ENCODE data around the gene ATP10B. TPM values are rescaled to one million over a fixed set of nuclear protein-coding genes. Genes with fewer than 3 reads are reported as not detected.

ATP10B gene
- total RNA-seq, 5 donors from 2014 or later (not counting 1 experiment from before 2014, with no cell fraction given): 0.07 to 0.12 (median 0.09) TPM; not detected in 2

DNA sequence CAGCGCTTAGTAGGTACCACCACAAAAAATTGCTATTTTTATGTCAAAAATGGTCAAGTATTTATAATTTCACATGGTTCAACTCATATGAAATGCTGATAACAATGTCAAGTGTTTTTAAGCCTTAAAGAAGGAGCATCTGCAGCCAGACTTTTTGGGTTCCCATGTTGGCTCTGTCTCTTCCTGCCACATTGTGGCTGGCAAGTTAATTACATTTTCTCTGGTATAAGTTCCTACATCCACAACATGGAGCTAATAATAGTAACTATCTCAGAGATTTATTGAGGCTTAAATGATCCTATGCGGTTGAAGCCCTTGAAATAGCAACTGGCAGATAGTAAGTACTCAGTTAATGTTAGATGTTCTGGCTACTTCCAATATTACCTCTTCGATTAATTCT, 5.4 kb downstream of the ATP10B start:
- Mint-ChIP-seq H3K9me3 (no peaks in the 10 kb centered on the region), H3K4me1 (no peaks in the 10 kb centered on the region), H3K27ac (no peak overlapping the region), H3K27me3 (no peaks in the 10 kb centered on the region), H3K4me3 (no peak overlapping the region), H3K36me3 (no peaks in the 10 kb centered on the region)
- WGBS (ENCODE audit: insufficient coverage): no CpG with 5 or more reads among the region's 3 CpGs
- Histone ChIP-seq H3K27me3 (replicated peaks in 1 of 2; ENCODE audit: control insufficient read depth in 2 of 2, extremely low read depth in 1 of 2, insufficient read depth in 2 of 2, low read length in 1 of 2) (no peaks in the 10 kb centered on the region), H3K4me1 (ENCODE audit: control insufficient read depth in 1 of 2, extremely low read depth in 1 of 2, insufficient read depth in 2 of 2, low read length in 2 of 2) (no peaks in the 10 kb centered on the region), H3K27ac (ENCODE audit: low read length) (no peak overlapping the region), H3K4me3 (ENCODE audit: control insufficient read depth in 1 of 2, extremely low read depth in 1 of 2, low read length in 1 of 2) (no peak overlapping the region), H3K9me3 (no peaks in the 10 kb centered on the region), H3K36me3 (ENCODE audit: control insufficient read depth in 2 of 2, extremely low read depth in 1 of 2, insufficient read depth in 1 of 2, low read length in 1 of 2) (no peaks in the 10 kb centered on the region)
- POLR2A ChIA-PET: no interaction called here
- CTCF ChIA-PET: interaction anchor here in 1 of 2 donors (1.4 kb wide), 1 partner anchor 407 kb away, joined by 4 read pairs; no protein-coding TSS in a partner anchor
- DNase-seq: no peak
- ATAC-seq (replicated peaks in 1 of 4): no peak

GRCh38 chr5:160844177-160844576, 7.8 kb downstream of the ATP10B start:
- H3K27ac Mint-ChIP-seq: no peak overlapping the region
- Histone ChIP-seq H3K4me1 (ENCODE audit: control insufficient read depth in 1 of 2, extremely low read depth in 1 of 2, insufficient read depth in 2 of 2, low read length in 2 of 2) (no peaks in the 10 kb centered on the region), H3K27me3 (replicated peaks in 1 of 2; ENCODE audit: control insufficient read depth in 2 of 2, extremely low read depth in 1 of 2, insufficient read depth in 2 of 2, low read length in 1 of 2) (no peaks in the 10 kb centered on the region), H3K9me3 (no peaks in the 10 kb centered on the region), H3K27ac (ENCODE audit: low read length) (no peak overlapping the region), H3K4me3 (ENCODE audit: control insufficient read depth in 1 of 2, extremely low read depth in 1 of 2, low read length in 1 of 2) (no peak overlapping the region), H3K36me3 (ENCODE audit: control insufficient read depth in 2 of 2, extremely low read depth in 1 of 2, insufficient read depth in 1 of 2, low read length in 1 of 2) (no peaks in the 10 kb centered on the region)
- no CpG with 5 or more reads among the region's 2 CpGs for WGBS (ENCODE audit: insufficient coverage)
- CTCF ChIA-PET: interaction anchor here in 1 of 2 donors (0.7 kb wide), 1 partner anchor 9 kb away, joined by 3 read pairs; no protein-coding TSS in a partner anchor
- POLR2A ChIA-PET: no interaction called here
- H3K36me3 Mint-ChIP-seq: no peaks in the 10 kb centered on the region
- no peak for DNase-seq
- no peaks in the 10 kb centered on the region for H3K4me1 Mint-ChIP-seq
- no peaks in the 10 kb centered on the region for H3K27me3 Mint-ChIP-seq
- H3K4me3 Mint-ChIP-seq: no peak overlapping the region
- H3K9me3 Mint-ChIP-seq: no peaks in the 10 kb centered on the region
- no peak for ATAC-seq (replicated peaks in 1 of 4)

DNA sequence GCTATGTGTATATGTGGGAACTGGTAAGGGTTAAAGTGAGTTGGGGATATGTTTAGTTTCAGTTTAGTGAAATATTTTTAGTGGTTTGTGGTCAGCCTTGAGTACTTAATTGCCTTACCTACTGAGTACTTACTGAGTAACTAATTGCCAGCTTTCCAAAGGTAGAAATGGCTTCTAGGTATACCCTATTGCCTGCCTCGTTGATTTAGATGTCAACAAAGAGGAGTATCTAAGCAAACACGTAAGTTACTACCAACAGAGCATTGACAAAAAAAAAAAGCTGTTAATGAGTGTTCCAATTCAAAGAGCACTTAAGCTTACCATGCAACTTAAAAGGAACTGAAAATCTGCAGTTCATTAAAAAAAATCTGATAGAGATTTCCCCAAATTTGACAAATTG, 8.8 kb downstream of the ATP10B start:
- H3K27ac Mint-ChIP-seq: no peak overlapping the region
- Histone ChIP-seq H3K4me3 (ENCODE audit: control insufficient read depth in 1 of 2, extremely low read depth in 1 of 2, low read length in 1 of 2) (no peak overlapping the region), H3K4me1 (ENCODE audit: control insufficient read depth in 1 of 2, extremely low read depth in 1 of 2, insufficient read depth in 2 of 2, low read length in 2 of 2) (no peaks in the 10 kb centered on the region), H3K9me3 (no peaks in the 10 kb centered on the region), H3K27me3 (replicated peaks in 1 of 2; ENCODE audit: control insufficient read depth in 2 of 2, extremely low read depth in 1 of 2, insufficient read depth in 2 of 2, low read length in 1 of 2) (no peaks in the 10 kb centered on the region), H3K27ac (ENCODE audit: low read length) (no peak overlapping the region), H3K36me3 (ENCODE audit: control insufficient read depth in 2 of 2, extremely low read depth in 1 of 2, insufficient read depth in 1 of 2, low read length in 1 of 2) (no peaks in the 10 kb centered on the region)
- 33% methylated on average over 1 of the region's 2 CpGs for WGBS (ENCODE audit: insufficient coverage)
- DNase-seq: no peak
- no peaks in the 10 kb centered on the region for H3K36me3 Mint-ChIP-seq
- no peak overlapping the region for H3K4me3 Mint-ChIP-seq
- H3K4me1 Mint-ChIP-seq: no peaks in the 10 kb centered on the region
- POLR2A ChIA-PET: no interaction called here
- CTCF ChIA-PET: interaction anchor here (0.6 to 0.7 kb wide), 2 partner anchors 10 to 653 kb away, joined by 3 to 5 read pairs; no protein-coding TSS in a partner anchor
- no peaks in the 10 kb centered on the region for H3K27me3 Mint-ChIP-seq
- ATAC-seq (replicated peaks in 1 of 4): no peak
- H3K9me3 Mint-ChIP-seq: no peaks in the 10 kb centered on the region

- no peak overlapping the region for H3K27ac ChIP-seq (ENCODE audit: low read length)
- no peaks in the 10 kb centered on the region for H3K4me1 Mint-ChIP-seq
- WGBS (ENCODE audit: insufficient coverage): no CpG with 5 or more reads among the region's 3 CpGs
- H3K36me3 ChIP-seq (ENCODE audit: control insufficient read depth in 2 of 2, extremely low read depth in 1 of 2, insufficient read depth in 1 of 2, low read length in 1 of 2): no peaks in the 10 kb centered on the region
- H3K9me3 Mint-ChIP-seq: peaks cover 5 to 9% (median 7%) of the 10 kb centered on the region in 3 donors
- ChIA-PET CTCF (no interaction called here), POLR2A (no interaction called here)
- H3K36me3 Mint-ChIP-seq: no peaks in the 10 kb centered on the region
- H3K4me1 ChIP-seq (ENCODE audit: control insufficient read depth in 1 of 2, extremely low read depth in 1 of 2, insufficient read depth in 2 of 2, low read length in 2 of 2): no peaks in the 10 kb centered on the region
- no peak overlapping the region for H3K4me3 ChIP-seq (ENCODE audit: control insufficient read depth in 1 of 2, extremely low read depth in 1 of 2, low read length in 1 of 2)
- ATAC-seq (replicated peaks in 1 of 4): no peak
- H3K27me3 Mint-ChIP-seq: peaks cover 0 to 3% of the 10 kb centered on the region in 2 donors
- no peaks in the 10 kb centered on the region for H3K27me3 ChIP-seq (replicated peaks in 1 of 2; ENCODE audit: control insufficient read depth in 2 of 2, extremely low read depth in 1 of 2, insufficient read depth in 2 of 2, low read length in 1 of 2)
- no peak overlapping the region for H3K4me3 Mint-ChIP-seq
- H3K27ac Mint-ChIP-seq: no peak overlapping the region
- no peak for DNase-seq
- H3K9me3 ChIP-seq: no peaks in the 10 kb centered on the region
Observed at GRCh38 chr5:160837749-160838593, 14.0 kb downstream of the ATP10B start.

DNA sequence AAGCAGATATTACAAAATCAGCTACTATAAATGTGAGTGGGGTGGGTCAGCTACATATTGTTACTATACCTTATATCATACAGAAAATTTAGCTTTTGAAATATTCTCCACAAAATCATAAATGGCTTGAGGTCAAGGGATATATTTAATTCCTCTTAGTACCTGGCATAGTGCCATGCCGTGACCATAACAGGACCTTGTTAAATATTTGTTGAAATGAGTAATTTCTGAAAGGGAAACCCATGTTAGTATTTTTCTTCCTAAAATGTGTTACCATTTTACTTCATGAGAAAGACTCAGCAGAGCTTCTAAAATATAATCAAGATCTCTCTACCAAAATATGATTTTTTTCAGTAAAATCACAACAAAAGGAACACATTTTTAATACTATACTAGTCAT, 14.8 kb downstream of the ATP10B start:
- no peaks in the 10 kb centered on the region for H3K4me1 Mint-ChIP-seq
- WGBS (ENCODE audit: insufficient coverage): no CpG with 5 or more reads among the region's 1 CpG
- no peak for ATAC-seq (replicated peaks in 1 of 4)
- DNase-seq: no peak
- peaks cover 11 to 15% (median 13%) of the 10 kb centered on the region in 3 donors for H3K9me3 Mint-ChIP-seq
- peaks cover 0 to 3% of the 10 kb centered on the region in 2 donors for H3K27me3 Mint-ChIP-seq
- no peak overlapping the region for H3K27ac ChIP-seq (ENCODE audit: low read length)
- ChIA-PET POLR2A (no interaction called here), CTCF (no interaction called here)
- no peak overlapping the region for H3K4me3 Mint-ChIP-seq
- no peak overlapping the region for H3K27ac Mint-ChIP-seq
- H3K9me3 ChIP-seq: no peaks in the 10 kb centered on the region
- H3K27me3 ChIP-seq (replicated peaks in 1 of 2; ENCODE audit: control insufficient read depth in 2 of 2, extremely low read depth in 1 of 2, insufficient read depth in 2 of 2, low read length in 1 of 2): no peaks in the 10 kb centered on the region
- H3K4me3 ChIP-seq (ENCODE audit: control insufficient read depth in 1 of 2, extremely low read depth in 1 of 2, low read length in 1 of 2): no peak overlapping the region
- H3K4me1 ChIP-seq (ENCODE audit: control insufficient read depth in 1 of 2, extremely low read depth in 1 of 2, insufficient read depth in 2 of 2, low read length in 2 of 2): no peaks in the 10 kb centered on the region
- no peaks in the 10 kb centered on the region for H3K36me3 ChIP-seq (ENCODE audit: control insufficient read depth in 2 of 2, extremely low read depth in 1 of 2, insufficient read depth in 1 of 2, low read length in 1 of 2)
- no peaks in the 10 kb centered on the region for H3K36me3 Mint-ChIP-seq

DNA sequence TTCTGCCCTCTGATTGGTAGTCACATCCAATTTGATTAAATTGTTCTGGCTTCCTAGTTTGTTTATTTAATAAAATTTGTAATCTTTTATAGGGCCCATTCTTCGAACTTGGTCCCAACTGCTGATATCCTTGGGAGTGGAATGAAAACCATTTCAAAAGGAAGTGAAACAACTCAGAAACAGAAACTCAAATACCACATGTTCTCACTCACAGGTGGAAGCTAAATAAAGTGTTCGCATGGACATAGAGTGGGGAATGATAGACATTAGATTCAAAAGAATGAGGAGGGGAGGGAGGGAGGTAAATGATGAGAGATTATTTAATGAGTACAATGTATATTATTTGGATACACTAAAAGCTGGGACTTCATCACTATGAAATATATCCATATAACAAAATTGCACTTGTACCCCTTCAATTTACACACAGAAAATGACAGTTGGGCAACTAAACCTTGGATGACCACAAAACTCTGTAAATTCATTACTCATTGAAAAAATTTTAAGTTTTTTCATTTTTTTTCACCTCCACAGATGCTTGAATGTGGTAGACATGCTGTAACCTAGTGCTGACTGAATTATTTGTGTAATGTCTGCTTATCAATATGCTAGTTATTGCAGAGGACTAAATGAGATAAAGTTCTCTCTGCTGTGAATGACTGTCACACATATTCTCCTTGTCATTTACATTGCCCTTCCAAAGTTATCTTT, 16.0 kb downstream of the ATP10B start:
- ChIA-PET CTCF (no interaction called here), POLR2A (no interaction called here)
- Histone ChIP-seq H3K27ac (ENCODE audit: low read length) (no peak overlapping the region), H3K27me3 (replicated peaks in 1 of 2; ENCODE audit: control insufficient read depth in 2 of 2, extremely low read depth in 1 of 2, insufficient read depth in 2 of 2, low read length in 1 of 2) (no peaks in the 10 kb centered on the region), H3K36me3 (ENCODE audit: control insufficient read depth in 2 of 2, extremely low read depth in 1 of 2, insufficient read depth in 1 of 2, low read length in 1 of 2) (no peaks in the 10 kb centered on the region), H3K4me3 (ENCODE audit: control insufficient read depth in 1 of 2, extremely low read depth in 1 of 2, low read length in 1 of 2) (no peak overlapping the region), H3K9me3 (no peaks in the 10 kb centered on the region), H3K4me1 (ENCODE audit: control insufficient read depth in 1 of 2, extremely low read depth in 1 of 2, insufficient read depth in 2 of 2, low read length in 2 of 2) (no peaks in the 10 kb centered on the region)
- no peak for ATAC-seq (replicated peaks in 1 of 4)
- peaks cover 11 to 15% (median 13%) of the 10 kb centered on the region in 3 donors for H3K9me3 Mint-ChIP-seq
- WGBS (ENCODE audit: insufficient coverage): no CpG with 5 or more reads among the region's 2 CpGs
- no peak overlapping the region for H3K27ac Mint-ChIP-seq
- peaks cover 0 to 3% of the 10 kb centered on the region in 2 donors for H3K27me3 Mint-ChIP-seq
- no peaks in the 10 kb centered on the region for H3K4me1 Mint-ChIP-seq
- no peaks in the 10 kb centered on the region for H3K36me3 Mint-ChIP-seq
- DNase-seq: no peak
- no peak overlapping the region for H3K4me3 Mint-ChIP-seq

All from T-cell (primary cell).